Kidney epithelial cell (primary cell): ENCODE measurements around the gene KCNK4. TPM values are rescaled to one million over a fixed set of nuclear protein-coding genes. Genes with fewer than 3 reads are reported as not detected.

Experiments used
- DNase-seq: peaks from one replicate; pipeline ENCODE4 v3.0.0-alpha.2; 2010; ENCODE audit warnings: low read depth
- H3K27me3 ChIP-seq: 2 replicates; pipeline ENCODE4 v1.6.0; 2011; ENCODE audit warnings: low read length; ENCODE audit not compliant: control insufficient read depth, insufficient read depth
- H3K36me3 ChIP-seq: 2 replicates; pipeline ENCODE4 v1.5.1; 2011; ENCODE audit warnings: low read length; ENCODE audit not compliant: control insufficient read depth, insufficient read depth
- H3K4me3 ChIP-seq: 2 replicates; pipeline ENCODE4 v1.5.1; 2011; ENCODE audit warnings: low read depth, mild to moderate bottlenecking, control low read depth, low read length
- total RNA-seq: library from RNA; depleted of rRNA; stranded (reverse); fragments of >200 nt; gene quantifications from 2 replicates; pipeline ENCODE4 v1.2.3, GENCODE V29; 2015
- TF ChIP-seq, protein P1 (sequence below): IDR thresholded peaks from 2 replicates; pipeline ENCODE4 v1.5.1; 2011; ENCODE audit warnings: mild to moderate bottlenecking, moderate library complexity, low read length, control low read depth, inconsistent platforms; ENCODE audit not compliant: insufficient read depth, poor library complexity, severe bottlenecking

The KCNK4 gene
- total RNA-seq, 1 donor from 2014 or later: not detected

DNA sequence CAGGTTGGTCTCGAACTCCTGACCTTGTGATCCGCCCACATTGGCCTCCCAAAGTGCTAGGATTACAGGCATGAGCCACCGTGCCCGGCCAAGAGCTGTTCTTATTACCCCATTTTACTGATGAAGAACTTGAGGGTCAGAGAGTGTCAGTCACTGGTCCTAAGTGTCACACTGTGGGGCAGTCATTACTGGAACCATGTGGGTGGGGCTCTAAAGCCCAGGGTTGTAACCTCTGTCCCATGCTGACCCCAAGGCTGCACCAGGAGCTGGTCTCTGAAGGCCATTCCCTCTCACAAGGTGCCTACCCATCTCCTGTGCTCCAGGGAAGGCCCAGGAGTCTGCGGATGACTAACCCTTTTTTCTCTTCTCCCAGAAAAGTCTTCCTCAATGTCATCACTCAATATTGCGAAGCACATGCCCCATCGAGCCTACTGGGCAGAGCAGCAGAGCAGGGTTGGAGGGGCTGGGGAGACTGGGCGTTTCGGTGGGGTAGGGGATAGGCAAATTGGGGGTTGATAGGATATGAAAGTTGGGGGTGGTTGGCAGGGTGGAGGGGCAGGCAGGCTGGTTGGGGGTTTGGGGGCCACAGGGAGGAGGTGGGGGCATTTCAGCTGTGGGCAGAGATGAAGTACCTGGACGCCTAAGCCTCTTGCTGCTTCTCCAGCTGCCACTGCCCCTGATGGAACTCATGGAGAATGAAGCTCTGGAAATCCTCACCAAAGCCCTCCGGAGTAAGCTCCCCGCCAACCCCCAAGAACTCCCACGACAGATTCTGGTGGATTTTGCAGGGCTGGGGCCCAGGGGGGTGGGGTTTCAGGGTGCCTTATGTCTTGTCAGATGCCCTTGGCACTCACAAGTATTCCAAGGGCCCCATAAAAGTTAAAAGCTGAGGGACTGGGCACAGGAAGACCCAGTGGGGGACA lies 12.3 kb downstream of the KCNK4 start:
- TF ChIP-seq, protein P1, sequence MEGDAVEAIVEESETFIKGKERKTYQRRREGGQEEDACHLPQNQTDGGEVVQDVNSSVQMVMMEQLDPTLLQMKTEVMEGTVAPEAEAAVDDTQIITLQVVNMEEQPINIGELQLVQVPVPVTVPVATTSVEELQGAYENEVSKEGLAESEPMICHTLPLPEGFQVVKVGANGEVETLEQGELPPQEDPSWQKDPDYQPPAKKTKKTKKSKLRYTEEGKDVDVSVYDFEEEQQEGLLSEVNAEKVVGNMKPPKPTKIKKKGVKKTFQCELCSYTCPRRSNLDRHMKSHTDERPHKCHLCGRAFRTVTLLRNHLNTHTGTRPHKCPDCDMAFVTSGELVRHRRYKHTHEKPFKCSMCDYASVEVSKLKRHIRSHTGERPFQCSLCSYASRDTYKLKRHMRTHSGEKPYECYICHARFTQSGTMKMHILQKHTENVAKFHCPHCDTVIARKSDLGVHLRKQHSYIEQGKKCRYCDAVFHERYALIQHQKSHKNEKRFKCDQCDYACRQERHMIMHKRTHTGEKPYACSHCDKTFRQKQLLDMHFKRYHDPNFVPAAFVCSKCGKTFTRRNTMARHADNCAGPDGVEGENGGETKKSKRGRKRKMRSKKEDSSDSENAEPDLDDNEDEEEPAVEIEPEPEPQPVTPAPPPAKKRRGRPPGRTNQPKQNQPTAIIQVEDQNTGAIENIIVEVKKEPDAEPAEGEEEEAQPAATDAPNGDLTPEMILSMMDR: no peak
- no peak overlapping the region for H3K4me3 ChIP-seq
- no peak for DNase-seq
- H3K27me3 ChIP-seq: peaks cover 25% of the 10 kb centered on the region
- H3K36me3 ChIP-seq: peaks cover 1% of the 10 kb centered on the region

DNA sequence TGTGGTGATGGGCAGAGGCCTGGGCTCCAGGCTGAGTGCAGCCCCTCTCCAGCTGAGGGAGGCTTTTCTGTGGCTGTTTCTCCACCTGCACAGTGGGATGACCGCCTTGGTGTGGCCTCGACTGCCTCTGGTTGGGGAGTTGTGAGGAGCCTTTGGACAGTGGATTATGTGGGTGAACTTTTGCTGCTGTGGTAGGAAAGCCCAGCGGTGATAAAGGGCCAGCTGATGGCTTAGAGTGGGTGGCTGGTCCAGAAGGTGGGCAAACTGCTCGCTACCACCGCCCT lies 12.9 kb downstream of the KCNK4 start:
- Histone ChIP-seq H3K36me3 (peaks cover 1% of the 10 kb centered on the region), H3K27me3 (peaks cover 20% of the 10 kb centered on the region), H3K4me3 (no peak overlapping the region)
- DNase-seq: no peak
- TF ChIP-seq, protein P1: no peak

DNA sequence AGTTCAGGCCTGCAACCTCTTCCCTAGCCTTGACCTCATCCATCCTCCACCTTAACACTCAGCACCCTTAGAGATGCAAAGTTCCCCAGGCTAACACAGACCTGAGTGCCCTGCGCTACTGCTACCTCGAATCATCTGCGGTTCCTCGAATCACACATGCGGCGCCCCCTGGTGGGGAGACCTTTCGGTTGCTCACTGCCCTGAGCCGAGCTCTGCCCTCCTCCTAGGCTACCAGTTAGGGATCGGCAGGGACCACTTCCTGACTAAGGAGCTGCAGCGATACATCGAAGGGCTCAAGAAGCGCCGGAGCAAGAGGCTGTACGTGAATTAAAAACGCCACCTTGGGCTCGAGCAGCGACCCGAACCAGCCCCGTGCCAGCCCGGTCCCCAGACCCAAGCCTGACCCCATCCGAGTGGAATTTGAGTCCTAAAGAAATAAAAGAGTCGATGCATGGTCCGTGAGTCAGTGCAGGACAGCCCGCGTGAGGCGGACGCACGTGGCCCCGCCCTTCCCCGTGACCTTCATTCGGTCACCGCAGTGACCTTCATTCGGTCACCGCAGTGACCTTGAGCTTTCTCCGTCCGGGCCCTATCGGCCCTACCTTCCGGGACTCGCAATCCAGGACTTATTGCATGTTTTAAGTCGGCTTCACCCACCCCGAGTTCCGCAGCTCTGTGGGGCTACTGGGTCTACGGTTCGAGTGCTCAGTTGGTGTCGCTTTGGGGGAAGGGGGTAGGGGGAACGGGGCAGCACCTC lies 13.4 kb downstream of the KCNK4 start:
- H3K36me3 ChIP-seq: peaks cover 1% of the 10 kb centered on the region
- DNase-seq: peak; percentile 63
- peaks cover 15% of the 10 kb centered on the region for H3K27me3 ChIP-seq
- H3K4me3 ChIP-seq: peak overlapping the region; percentile 56
- TF ChIP-seq, protein P1: peak; percentile 87

DNA sequence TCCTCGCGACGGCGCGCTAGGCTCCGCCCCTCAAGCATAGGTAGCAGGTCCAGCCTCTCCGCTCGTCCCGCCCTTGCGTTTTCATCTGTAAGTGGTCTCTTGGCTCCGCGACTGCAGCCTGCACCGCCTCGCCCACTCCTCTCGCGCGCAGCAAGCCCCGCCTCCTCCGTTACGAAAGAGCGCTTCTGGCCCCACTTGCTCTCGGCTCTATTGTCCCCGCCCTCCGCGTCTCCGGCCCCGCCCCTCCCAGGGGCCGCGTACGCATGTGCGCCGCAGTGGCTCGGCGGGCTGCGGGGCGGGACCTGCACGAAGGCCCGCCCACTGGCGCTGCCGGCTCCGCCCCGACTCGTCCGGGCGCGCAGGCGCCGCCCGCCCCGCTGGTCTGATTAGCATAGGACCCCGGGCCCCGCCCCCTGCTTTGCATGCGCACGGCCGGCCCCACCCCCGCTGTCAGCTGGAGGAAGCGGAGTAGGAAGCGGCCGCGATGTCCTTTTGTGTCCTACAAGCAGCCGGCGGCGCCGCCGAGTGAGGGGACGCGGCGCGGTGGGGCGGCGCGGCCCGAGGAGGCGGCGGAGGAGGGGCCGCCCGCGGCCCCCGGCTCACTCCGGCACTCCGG lies 14.1 kb downstream of the KCNK4 start, which contains the start of gene ESRRA:
Gene ESRRA, plus strand, starts transcription at position 450 of the 616 bp plus-strand sequence. CDS start 1,656 bp downstream, outside the sequence.
- DNase-seq: peak; percentile 89
- Histone ChIP-seq H3K4me3 (peak within 1 kb of the TSS; percentile 56), H3K36me3 (peaks cover 1% of the 10 kb centered on the region), H3K27me3 (peaks cover 8% of the 10 kb centered on the region)
- TF ChIP-seq, protein P1: no peak

DNA sequence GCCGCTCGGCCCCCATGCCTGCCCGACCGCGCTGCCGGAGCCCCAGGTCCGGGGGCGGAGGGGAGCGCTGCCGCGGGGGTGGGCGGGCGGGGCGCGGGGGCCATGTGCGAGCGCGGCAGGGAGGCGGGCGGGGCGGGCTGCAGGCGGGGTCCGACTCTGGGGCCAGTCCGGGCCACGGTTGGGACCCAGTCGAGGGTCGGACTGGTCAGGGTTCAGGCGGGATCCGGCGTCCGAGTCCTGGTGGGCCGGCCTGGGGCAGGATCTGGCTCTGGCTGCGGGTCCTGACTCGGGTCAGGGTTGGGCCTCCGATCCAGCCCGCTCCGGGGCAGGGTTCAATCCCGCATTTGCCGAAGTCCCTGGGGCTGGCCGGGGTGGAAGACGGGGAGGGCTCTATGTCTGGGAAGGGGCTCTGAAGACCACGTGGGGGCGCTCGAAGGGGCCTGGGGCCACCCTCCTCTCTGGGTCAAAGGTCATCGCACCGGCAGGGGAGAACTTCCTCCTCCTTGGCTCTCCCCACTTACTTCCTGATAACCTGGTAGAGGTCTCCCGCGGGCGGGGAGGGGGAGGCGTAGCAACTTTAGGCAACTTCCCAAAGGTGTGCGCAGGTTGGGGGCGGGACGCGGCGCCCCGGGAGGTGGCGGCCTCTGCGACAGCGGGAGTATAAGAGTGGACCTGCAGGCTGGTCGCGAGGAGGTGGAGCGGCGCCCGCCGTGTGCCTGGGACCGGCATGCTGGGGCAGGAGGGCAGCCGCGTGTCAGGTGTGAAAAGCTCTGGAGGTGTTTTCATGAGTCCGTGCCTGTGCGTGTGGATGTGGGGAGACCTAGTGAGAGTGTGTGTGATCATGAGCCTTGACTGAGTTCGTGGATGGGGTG lies 14.8 kb downstream of the KCNK4 start:
- Histone ChIP-seq H3K27me3 (peaks cover under 1% of the 10 kb centered on the region), H3K4me3 (peak overlapping the region; percentile 51), H3K36me3 (peaks cover 1% of the 10 kb centered on the region)
- no peak for DNase-seq
- TF ChIP-seq, protein P1: peak; percentile 45
